AG09309 (cell line): Measurements from ENCODE around the gene ANK2.

Experiments
- DNase-seq: peaks from one replicate; pipeline ENCODE4 v3.0.0-alpha.2; 2010; ENCODE audit warnings: low read depth
- H3K4me3 ChIP-seq: 2 replicates; pipeline ENCODE4 v1.5.1; 2011; ENCODE audit warnings: mild to moderate bottlenecking, low read depth, low read length, moderate library complexity; ENCODE audit not compliant: control insufficient read depth
- TF ChIP-seq, protein P1 (sequence below): IDR thresholded peaks from 2 replicates; pipeline ENCODE4 v1.5.1; 2011; ENCODE audit warnings: mild to moderate bottlenecking, low read depth, low read length, inconsistent platforms; ENCODE audit not compliant: insufficient read depth, control insufficient read depth; ENCODE audit errors: missing control alignments

ANK2 gene

DNA sequence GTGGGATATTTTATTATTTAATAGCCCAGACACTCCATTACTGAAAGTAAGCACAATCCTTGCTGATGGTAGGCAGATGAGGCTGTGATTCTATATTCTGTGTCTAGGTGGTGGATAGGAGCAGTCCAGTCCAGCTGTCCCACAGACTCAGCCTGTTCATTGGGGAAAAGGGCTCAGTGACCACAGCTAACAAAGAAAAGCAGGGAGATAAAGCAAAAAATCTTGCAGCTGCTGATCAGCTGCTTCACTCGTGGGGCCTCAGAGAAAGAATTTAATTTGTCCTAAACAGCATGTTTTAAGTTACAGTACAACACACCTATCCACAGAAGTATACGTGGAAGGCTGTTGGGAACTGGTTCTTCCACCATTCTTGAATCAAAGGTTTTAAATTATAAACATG, 40.7 kb upstream of the ANK2 start:
- TF ChIP-seq, protein P1, sequence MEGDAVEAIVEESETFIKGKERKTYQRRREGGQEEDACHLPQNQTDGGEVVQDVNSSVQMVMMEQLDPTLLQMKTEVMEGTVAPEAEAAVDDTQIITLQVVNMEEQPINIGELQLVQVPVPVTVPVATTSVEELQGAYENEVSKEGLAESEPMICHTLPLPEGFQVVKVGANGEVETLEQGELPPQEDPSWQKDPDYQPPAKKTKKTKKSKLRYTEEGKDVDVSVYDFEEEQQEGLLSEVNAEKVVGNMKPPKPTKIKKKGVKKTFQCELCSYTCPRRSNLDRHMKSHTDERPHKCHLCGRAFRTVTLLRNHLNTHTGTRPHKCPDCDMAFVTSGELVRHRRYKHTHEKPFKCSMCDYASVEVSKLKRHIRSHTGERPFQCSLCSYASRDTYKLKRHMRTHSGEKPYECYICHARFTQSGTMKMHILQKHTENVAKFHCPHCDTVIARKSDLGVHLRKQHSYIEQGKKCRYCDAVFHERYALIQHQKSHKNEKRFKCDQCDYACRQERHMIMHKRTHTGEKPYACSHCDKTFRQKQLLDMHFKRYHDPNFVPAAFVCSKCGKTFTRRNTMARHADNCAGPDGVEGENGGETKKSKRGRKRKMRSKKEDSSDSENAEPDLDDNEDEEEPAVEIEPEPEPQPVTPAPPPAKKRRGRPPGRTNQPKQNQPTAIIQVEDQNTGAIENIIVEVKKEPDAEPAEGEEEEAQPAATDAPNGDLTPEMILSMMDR, result no peak
- no peak overlapping the region for H3K4me3 ChIP-seq
- DNase-seq, result no peak

DNA sequence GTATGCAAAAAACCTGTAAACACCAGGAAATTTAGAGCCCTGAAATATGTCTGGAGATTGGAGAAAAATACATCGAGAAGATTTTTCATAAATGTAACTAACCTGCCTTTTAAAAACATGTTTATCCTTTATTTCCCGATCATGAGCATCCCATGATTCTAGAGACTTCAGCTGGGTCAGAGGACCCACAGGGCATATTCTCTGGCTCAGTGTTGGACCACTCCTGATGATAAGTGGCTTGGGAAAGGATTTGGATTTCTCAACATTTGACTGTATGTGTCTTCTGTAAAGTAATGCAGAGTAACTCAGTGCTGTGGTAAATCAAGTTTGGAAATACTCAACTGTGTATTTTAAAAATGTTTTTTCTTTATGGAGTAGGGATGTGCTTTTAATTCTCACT, 40.0 kb upstream of the ANK2 start:
- TF ChIP-seq, protein P1, result no peak
- no peak for DNase-seq
- H3K4me3 ChIP-seq, result no peak overlapping the region

DNA sequence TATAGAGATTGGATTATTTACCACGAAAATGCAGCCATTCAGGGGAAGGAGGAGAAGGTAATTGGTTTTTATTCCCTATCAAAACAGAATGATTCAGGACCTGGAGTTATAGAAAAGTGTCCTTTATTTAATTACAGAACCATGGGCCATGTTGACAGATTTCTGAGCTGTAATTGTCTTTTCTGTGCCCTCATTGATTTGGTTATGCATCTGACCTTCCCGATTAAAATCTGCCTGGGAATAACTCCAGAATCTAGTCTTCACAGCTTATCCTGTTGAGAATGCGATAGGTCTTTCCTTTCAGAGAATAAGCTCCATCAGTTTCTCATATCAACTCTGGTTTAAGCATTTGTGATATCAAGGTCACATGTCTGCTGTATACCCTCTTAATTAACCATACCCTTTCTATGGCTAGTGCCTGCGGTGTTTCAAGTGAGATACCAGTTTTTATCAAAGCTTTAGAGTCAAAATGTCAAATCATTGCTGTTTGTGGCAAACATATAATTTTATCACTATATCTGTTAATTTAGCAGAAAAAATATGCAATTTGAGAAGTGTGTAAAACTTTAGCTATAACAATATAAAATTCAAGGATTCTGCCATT, 37.2 kb upstream of the ANK2 start:
- no peak overlapping the region for H3K4me3 ChIP-seq
- TF ChIP-seq, protein P1, result no peak
- DNase-seq, result no peak

DNA sequence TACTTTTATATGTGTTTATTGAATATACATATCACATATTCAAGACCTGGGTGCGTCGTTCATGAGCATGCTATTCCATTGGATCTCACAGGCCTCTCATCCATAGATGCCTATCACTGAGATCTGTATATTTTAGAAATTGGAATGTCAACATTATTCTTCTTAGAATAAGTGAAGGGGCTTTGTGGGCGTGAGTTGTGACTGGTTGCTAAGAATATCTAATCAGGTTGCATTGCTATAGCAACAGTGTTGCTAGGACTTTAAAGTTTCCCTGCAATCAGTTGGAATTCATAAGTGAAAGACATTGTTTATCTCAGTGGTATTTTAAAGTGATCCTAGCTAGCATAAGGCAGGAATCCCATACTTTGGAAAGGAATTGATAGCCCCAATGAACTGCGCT, 36.7 kb upstream of the ANK2 start:
- no peak overlapping the region for H3K4me3 ChIP-seq
- TF ChIP-seq, protein P1, result no peak
- no peak for DNase-seq

DNA sequence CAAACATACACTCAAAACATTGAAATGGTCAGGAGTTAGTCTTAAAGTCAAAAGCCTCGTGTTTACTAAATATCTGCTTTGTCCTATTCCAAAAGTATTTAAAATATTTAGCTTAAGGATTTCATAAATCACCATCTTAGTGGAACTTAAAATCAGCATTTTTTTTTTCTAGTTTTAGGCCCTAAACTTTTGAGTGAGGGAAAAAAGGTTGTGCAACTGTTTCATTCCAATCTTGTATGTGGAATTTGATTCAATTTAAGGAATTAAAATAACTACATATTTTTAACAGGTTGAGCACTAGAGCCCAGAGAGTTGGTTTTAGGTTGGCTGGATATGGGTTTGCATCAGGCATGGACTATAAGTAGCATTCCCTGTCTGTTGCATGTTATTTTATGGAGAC, 35.7 kb upstream of the ANK2 start:
- DNase-seq, result no peak
- TF ChIP-seq, protein P1, result no peak
- H3K4me3 ChIP-seq, result no peak overlapping the region

DNA sequence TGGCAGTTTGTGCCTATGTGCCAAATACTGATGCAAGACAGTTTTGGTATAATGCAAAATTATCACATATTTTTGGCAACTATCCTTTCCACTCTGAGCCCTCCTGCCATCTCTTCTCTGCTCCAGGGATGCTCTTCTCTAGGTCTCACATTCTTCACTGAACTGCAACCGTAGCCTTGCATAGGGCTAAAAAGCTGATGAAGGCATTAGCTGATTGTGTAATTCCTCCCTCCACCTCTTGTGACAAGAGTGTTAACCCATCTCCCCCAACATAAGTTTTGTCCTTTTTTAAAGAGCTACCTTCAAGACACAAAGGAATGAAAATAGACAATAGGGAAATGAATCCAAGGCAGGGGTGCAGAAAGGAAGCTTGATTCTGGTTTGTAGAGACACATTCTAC, 33.1 kb upstream of the ANK2 start:
- H3K4me3 ChIP-seq, result no peak overlapping the region
- no peak for DNase-seq
- TF ChIP-seq, protein P1, result no peak

DNA sequence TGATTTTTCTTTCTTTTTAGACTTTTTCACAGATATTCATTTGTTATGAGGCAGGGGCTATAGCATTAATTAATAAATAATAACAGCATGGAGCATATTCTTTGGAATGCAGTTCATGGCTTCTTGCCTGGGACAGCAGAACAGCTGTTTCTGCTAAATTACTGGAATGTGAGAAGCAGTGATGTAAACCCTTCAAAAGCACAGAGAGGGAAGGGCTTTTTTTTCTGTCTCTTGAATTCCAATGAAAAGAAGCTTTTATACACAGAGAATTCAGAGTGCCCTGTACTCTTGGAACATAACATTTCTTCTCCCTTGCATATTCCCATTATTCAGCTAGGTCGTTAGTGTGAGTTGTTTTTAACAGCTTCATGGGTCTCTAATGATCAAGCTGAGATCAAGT, 28.5 kb upstream of the ANK2 start:
- TF ChIP-seq, protein P1, result no peak
- DNase-seq, result no peak
- no peak overlapping the region for H3K4me3 ChIP-seq
